Epidermal melanocyte (primary cell): ENCODE data around the gene NKAIN2.

Source experiments
- DNase-seq: peaks from one replicate; pipeline ENCODE4 v3.0.0; 2011; ENCODE audit warnings: low spot score; ENCODE audit not compliant: insufficient read length

NKAIN2 gene

DNA sequence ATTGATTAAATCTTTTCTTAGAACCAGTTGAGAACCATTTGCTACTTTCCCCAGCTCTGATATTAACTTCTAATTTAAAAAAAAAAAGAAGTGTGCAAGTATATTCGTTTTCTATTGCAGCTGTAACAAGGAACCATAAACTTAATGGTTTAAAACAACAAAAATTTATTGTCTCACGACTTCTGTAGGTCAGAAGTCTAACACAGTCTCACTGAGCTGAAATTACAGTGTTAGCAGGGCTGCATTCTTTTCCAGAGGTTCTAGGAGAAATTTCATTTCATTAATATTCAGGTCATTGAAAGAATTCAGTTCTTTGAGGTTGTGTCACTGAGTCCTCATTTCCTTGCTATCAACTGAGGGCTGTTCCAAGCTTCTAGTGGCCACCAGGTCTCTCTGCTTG, 945.1 kb downstream of the NKAIN2 start:
- no peak for DNase-seq

DNA sequence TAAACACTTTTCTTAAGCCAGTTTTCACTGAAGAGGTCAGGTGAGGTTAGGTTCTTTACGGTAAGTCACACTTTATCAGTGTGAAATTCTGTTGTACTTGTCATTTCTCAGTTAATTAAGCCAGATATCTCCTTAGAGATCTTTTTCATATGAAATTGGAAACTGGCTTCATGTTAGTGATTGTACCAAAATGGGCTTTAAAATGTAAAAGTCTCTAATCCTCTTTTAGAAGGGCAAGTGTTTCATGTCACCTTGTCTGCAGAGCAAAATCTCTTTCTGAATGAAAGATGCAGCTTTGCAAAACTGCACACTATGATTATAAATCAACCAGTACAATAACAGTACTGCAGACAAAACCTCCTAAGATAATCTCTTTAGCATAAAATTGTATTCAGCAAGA, 949.3 kb downstream of the NKAIN2 start:
- no peak for DNase-seq

DNA sequence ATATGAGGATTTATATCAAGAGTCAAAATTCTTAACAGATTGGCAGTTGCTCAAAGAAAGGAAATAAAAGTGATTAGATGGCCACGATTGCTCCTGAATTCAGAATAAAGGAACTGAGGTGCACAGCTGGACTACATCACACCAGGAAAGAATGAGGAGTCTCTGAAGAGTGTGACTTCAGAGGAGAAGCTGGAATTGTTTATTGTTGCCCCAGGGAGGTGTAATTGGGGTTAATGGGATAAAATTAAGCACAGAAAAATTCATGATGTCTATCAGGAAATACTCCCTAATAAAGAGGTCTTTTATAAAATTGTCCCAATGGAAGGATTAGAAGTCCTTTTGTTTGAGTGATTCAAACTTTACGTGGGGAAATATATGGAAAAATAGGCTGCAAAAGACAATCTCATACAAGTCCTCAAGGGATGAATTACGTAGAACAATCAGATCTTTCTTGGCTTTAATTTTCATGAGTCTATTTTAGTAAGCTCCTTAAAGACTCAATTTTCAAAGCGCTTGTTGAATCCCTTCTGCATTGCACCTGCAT, 950.0 kb downstream of the NKAIN2 start:
- DNase-seq: no peak

DNA sequence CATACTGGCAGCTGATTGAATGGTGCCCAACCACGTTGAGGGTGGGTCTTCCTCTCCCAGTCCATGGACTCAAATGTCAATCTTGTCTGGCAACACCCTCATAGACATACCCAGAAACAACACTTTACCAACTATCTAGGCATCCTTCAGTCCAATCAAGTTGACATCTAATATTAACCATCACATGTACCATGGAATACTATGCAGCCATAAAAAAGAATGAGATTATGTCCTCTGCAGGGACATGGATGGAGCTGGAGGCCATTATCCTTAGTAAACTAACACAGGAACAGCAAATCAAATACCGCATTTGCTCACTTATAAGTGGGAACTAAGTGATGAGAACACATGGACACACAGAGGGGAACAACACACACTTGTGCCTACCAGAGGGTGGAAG, 951.7 kb downstream of the NKAIN2 start:
- DNase-seq: no peak

DNA sequence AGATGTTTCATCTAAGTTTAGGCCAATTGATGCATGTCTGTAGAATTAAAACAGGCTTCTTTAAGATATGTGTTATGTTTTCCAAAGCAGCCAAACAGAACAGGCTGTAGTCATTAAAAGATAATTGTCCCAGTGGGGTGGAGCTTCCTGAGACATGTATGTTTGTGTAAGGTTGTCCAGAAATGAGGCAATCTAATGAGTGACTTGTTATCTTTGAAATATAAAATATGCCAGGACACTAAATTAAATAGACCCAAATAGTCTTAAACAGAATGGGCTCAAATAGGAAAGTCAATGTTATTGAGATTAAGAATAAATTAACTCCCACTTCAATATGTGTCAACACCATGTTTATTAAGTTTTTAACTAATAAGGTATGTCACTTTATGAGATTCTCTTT, 953.9 kb downstream of the NKAIN2 start:
- DNase-seq: no peak

DNA sequence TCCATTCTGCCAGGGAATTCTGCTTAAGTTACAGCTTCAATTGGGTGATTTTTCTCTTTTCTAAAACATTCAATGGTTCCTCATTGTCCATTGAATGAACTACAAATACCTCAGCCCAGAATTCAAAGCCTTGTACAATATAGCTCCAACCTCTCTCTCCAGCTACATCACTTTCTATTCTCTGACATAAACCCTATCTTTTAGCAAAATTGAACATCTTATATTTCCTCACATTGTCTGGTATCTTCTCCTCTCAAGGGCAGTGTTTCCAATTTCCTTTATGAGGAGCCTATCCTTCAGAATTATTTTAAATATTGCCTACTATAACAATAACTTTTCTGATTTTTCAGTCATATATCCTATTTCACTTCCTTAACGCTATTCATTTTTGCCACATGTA, 955.0 kb downstream of the NKAIN2 start:
- no peak for DNase-seq

DNA sequence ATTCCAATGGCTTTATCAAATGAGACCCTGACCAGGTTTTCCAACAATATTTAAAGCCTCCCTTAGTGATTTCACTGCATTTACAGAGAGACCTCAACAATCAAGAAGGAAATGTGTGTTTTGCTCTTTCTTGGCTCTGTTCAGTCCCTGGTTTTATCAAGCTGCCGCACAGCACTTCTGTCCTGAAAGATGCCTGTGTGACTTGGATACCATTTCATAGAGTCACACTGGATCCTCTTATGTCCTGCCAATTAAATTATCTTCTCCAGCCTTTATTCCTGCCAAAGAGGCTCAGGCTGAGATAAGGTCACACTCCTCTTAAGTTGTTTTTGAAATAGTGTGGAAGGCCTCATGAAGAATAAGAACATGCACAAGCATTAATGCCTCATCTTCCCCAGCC, 961.6 kb downstream of the NKAIN2 start:
- DNase-seq: no peak

DNA sequence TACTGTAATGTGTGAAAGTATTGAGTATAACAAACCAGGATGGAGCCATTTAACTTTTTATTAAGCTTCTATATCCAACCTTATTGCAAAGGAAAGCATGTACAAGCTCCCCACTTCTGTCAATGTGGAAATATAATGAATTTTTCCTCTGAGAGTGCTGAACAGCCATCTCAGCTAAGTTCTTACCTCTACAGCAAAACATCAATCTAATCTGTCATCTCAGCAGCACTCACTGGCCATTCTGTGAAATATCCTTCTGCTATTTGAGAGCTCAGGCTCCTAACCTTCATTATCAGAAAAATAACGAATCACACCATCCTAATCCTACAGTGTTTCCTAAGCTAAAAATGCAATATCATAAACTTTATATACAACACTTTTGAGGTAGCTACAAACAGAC, 964.6 kb downstream of the NKAIN2 start:
- DNase-seq: no peak

DNA sequence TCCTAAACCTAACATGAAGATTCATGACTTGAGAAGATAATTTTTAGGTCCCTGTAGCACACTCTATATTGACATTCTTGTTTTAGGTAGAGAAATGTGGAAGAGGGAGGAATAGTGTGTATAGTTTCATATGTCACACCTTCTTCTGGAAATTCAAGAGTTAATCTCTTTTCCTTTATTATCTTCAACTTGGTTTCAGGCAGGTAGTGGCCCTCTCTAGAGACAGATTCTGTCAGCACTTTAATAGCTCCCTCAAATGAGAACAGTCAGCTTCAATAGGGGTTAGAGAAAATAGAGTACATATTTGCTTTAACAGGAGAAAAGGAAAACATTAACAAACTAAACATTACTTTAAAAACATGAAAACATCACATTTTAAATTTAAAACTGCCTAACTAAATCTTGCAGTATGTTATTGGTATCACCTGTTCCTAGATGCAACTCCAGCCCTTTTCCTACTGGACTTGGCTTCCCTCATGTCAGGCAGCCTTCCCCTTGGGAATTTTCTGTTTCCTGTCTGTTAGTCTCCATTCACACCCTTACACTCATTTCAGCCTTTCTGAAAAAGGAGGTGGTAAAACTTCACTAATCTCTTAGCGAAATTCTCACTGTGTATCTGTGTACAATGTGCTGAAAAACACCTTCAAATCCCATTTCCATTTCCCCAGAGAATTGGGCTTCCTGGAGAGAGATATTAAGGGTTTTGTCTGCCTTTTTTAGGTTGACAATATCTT, 966.3 kb downstream of the NKAIN2 start:
- no peak for DNase-seq

DNA sequence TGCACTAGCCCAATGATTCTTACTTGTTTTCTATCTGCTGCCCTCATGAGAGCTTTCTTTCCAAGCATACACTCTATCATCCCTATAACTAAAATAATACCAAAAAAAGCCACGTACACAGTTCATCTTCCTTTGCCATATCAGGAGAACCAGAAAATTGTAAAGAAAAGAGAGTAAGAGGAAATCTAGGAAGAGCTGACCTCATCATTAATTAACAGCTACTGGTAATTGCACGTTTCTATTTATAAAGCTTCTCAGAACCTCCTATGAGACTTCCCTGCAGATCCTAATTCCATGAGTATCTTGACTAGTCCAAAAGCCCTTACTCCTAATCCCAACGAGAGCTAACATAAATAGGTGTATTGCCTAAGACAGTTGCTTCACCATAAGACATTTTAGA, 967.1 kb downstream of the NKAIN2 start:
- no peak for DNase-seq

DNA sequence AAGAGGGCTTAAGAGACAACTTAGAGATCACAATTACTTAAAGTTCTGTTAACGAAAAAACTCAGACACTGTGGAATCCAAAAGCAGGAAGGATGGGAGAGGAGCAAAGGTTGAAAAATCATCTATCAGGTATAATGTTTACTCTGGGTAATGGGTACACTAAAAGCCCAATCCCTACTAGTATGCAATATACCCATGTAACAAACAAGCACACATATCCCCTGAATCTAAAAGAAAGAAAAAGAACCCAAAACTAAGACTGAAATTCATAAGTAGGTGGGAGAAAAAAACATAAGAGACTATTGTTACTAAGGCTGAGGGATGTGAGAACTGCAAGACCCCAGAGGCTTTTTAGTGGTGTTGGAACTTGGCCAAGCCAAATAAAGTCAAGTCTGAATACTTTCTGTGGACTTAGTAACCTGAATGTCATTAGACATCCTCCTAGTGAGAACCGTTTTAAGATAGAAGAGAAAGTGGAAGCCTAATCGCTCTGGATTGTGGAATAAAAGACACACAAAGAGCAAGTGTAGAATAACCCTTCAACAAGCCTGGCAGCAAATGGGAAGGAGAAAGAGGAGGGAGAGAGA, 969.2 kb downstream of the NKAIN2 start:
- DNase-seq: no peak

DNA sequence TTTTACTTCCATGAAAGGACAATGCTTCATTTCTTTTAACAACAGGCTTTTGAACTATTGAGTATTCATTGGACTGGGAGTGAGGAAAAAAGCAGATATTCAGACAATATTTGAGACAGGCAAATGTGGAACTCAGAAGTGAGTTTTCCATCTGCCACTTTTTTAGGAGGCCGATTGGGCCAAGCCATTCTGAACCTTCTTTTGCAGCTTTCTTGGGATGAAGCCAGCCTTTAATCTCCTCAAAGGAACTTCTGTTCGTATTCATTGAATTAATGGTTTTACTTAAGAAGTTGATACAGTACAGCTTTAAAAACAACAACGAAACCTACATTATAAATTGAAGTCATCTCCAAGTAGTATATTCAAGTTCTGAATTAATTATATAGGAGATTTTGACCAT, 971.5 kb downstream of the NKAIN2 start:
- no peak for DNase-seq

DNA sequence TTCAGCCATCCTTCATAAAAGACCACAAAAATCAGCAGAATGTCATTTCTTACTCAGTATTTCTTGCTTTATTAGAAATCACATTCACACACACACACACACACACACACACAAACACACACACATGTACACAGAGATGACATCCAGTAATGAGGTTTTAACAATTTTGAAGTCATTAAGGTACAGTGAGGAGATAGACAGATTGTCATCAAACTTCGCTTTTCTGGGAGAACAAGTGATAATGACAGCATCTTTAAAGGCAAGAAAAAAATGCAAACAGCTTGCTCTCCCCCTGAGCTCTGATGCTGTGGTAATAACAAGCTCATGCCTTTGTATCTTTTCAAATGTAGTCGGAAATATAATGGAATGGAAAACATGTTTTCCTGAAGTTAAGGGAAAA, 974.2 kb downstream of the NKAIN2 start:
- DNase-seq: no peak

DNA sequence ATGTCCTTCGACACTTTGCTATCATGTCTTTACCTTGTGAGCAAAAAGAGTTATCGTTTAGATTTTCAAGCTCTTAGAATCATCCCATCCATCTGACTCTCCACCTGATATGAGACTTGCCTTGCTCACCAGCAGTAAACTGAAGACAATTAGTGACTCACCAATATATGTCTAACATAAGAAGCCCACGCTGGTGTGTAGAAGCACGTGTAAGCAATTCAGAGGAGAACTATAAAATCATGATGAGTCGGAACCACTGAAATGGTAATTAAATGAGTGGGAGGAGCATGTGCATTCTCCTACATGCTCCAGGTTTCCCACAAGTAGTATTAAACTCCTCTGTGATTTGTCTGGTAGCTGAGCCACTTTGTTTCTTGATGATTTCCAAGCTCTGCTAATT, 977.0 kb downstream of the NKAIN2 start:
- DNase-seq: no peak

DNA sequence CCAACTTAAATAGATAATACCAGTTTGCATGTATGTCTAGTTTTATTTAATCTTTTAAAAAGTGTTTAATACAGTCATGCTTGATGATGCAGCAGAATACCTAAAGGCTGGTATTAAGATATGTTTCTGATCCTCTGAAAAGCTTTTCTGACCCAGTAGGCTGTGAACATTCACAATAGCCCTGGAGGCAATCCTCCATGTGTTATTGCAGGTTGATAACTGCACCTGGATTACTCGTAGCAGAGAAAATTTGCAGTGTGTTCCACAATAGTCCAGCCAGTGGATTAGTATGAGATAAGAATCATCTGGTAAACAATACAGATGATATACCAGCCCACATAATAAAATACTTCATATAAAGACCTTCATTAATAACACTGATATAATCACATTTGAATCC, 979.7 kb downstream of the NKAIN2 start:
- DNase-seq: no peak

DNA sequence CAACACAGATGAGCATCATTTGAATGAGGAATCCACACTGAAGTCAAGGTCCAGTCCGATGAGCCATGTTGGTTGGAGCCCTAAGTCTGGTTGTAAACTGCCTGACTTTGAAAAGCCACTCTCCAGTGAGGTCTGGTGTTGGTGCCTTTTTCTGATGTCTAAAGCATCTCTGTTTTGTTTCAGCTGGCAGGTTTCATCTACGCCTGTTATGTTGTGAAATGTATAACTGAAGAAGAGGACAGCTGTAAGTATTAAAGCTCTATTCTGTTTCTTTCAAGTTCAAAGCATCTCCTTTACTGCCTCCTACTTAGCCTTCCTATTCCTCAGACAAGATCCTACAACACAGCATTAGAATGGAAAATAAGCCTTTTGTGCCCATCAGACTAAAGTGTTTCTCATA, 987.5 kb downstream of the NKAIN2 start:
- DNase-seq: no peak

DNA sequence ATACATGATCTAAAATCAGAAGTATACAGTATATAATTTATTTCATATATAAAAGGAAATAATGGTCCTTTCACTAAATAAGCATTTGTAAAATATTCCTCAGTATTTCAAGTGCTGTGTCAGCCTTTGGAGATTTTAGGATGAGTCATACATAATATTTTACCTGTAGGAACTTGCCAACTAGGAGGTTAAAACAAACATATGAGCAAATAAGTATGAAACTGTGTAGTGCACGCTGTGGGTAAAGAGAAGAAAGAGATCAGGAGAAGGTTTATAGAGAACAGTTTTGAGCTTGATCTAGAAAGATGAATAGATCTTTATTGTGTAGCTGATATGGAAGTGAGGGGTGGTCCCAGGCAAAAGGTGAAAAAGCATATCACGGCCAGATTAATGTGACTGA, 988.7 kb downstream of the NKAIN2 start:
- no peak for DNase-seq

DNA sequence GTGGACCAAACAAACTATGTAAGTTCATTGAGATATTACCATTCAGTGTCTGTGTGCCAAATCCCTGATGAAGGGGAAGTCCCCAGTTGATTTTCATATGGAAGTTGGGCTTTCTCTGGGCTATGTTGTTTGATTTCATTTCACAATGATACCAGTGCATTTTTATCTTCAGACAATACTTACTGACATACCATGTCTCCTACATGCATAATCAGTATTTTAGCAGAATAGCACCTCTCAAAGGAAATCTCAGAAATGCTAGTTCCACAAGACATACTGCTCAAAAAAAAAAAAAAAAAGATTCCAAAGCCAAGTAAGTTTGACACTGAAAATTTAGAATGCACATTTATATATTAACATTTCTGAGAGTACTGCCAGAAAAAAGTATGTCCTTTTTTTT, 989.7 kb downstream of the NKAIN2 start:
- DNase-seq: no peak

DNA sequence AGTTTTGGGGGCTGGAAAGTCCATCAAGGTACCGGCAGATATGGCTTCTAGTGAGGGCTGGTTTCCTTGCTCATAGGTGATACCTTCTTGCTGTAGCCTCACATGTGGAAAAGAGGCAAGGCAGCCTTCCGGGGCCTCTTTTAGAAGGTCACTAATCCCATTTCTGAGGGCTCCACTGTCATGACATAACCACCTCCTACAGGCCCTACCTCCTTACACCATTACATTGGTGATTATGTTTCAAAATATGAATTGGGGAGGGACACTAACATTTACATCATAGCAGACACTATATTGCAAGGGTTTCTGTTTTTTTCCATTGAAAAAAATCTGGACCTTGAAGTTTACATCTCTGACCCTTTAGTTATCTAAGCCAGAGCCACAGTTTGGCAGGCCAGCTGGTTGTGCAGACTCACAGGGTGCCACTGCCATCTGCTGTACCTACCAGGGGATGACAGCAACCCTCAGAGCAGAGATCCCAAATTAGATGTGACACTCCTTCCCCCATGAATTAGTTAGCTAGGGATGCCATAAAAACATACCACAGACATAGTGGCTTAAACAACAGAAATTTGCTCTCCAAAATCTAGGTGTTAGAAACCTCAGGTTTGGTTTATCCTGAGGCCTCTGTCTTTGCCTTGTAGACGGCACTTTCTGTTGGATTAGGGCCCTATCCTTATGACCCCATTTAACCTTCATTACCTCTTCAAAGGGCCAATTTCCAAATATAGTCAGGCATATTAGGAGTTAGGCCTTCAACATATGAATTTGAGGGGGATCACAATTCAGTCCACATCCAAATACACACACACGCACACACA, 992.2 kb downstream of the NKAIN2 start:
- peak; percentile 29 for DNase-seq

DNA sequence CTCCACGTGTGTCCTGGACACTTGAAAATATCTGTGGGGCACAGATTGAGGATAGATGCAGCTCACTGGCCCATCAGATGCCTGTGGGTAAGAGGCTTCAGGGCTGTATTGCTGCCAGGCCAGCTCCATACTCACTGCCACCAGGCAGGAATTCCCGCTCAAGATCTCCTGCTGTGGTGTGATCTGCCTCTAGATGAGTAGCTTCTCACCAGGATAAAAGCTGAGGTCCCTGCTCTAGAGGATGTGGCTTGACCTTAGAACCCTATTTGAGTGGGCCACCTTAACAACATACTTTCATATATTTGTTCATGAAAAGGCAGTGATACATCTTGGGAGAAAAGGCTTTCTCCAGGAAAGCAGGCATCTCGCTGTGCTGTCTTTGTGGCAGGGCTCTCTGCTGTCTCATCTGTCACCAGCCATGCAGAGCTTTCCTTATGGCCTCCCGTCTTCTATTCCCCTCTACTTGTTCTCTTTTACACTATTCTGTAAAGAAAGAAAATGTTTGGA, 992.9 kb downstream of the NKAIN2 start:
- DNase-seq: no peak

DNA sequence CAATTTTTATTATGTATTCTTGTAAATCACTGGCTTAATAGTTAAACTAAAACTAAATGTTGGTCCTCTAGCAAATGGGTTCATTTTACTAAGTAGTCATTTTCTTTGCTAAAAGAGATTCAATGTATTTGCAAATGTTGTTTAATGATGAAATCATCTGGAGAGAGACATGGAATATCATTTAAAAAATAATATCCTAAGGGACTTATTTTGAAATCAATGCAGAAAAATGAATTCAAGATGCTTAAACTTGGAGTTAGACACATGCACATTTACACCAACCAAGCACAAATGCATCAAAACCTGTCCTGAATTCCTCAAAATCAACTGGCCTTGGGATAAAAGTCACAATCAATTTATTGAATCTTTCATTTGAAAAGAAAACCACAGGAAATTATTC, 993.6 kb downstream of the NKAIN2 start:
- DNase-seq: no peak

DNA sequence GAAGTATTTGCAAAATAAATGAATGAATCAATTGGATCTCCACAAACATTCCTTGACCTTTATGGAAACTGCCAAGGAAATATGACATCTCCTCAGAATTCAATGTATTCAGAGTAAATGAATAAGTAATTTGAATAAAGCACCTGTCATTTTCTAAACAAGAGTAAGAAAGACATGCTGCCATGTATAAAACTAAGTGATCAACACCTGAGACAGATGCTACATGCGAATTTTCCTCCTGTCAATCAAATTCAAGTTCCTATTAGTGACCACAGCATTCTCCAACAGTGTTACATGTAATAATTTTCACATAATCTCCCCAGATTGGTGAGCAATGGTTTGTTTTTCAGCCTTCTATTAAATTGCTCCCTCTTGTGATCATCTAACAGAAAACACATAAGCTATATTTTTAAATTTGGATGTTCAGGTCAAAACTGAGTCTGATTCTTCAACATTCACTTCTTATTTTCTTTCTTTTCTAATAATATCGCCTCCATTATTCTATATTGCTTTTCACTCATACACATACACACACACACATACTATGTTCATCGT, 995.4 kb downstream of the NKAIN2 start:
- DNase-seq: no peak
